Thyroid gland (tissue), 4 donors: ENCODE data around the gene ZNF746.

Experiments
- CTCF ChIP-seq, 6 experiments: fragments of 200-600 bp in 3 of 6; fragments of 450-650 bp in 3 of 6; sonication (generic) in 3 of 6; IDR thresholded peaks; one replicate each; pipeline ENCODE4 v1.5.1; 2016 to 2019; ENCODE audit warnings: antibody characterized with exemption in 6 of 6, mild to moderate bottlenecking in 2 of 6, inconsistent platforms in 1 of 6, moderate library complexity in 1 of 6
- POLR2A ChIP-seq, 2 donors: fragments of 450-650 bp; IDR thresholded peaks; one replicate each; pipeline ENCODE4 v1.6.1; 2017; ENCODE audit warnings: antibody characterized with exemption in 2 of 2, mild to moderate bottlenecking in 2 of 2, moderate library complexity in 1 of 2

- TF ChIP-seq CTCF (IDR thresholded peaks at IDR 0.05) (no peak), POLR2A (IDR thresholded peaks at IDR 0.05) (no peak)
Measured at GRCh38 chr7:149529136-149529718, 31.6 kb upstream of the ZNF746 start.
